Prostate gland (tissue), 2 donors: ENCODE data around the gene AGFG1.

Experiments used
- POLR2A ChIP-seq: fragments of 450-650 bp; IDR thresholded peaks from one replicate; pipeline ENCODE4 v1.6.1; 2016; ENCODE audit warnings: antibody characterized with exemption, mild to moderate bottlenecking
- TF ChIP-seq, protein P1 (sequence below), 4 experiments: fragments of 200-600 bp in 2 of 4; fragments of 450-650 bp in 2 of 4; sonication (generic) in 2 of 4; IDR thresholded peaks; 1 replicate in 3 of 4; 2 replicates in 1 of 4; pipeline ENCODE4 v1.5.1; 2016 to 2019; ENCODE audit warnings: antibody characterized with exemption in 4 of 4, mild to moderate bottlenecking in 2 of 4, moderate library complexity in 2 of 4

DNA sequence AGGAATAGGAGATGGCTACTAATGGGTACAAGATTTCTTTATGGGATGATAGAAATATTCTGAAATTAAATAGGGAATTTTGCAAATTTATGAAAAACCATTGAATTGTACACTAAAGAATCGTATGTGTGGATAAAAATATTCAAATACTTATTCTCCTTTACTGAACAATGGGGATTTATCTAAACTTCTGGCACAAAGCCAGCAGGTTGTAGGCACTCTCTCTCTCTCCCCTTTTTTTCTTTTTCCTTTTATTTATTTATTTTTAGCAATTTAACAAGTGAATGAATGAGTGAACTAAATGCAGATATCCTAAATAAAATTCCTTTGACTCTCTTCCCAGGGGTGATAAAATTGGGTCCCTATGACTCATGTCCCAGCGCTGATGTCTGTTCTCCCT lies 104.9 kb downstream of the AGFG1 start:
- TF ChIP-seq, protein P1, sequence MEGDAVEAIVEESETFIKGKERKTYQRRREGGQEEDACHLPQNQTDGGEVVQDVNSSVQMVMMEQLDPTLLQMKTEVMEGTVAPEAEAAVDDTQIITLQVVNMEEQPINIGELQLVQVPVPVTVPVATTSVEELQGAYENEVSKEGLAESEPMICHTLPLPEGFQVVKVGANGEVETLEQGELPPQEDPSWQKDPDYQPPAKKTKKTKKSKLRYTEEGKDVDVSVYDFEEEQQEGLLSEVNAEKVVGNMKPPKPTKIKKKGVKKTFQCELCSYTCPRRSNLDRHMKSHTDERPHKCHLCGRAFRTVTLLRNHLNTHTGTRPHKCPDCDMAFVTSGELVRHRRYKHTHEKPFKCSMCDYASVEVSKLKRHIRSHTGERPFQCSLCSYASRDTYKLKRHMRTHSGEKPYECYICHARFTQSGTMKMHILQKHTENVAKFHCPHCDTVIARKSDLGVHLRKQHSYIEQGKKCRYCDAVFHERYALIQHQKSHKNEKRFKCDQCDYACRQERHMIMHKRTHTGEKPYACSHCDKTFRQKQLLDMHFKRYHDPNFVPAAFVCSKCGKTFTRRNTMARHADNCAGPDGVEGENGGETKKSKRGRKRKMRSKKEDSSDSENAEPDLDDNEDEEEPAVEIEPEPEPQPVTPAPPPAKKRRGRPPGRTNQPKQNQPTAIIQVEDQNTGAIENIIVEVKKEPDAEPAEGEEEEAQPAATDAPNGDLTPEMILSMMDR (IDR thresholded peaks at IDR 0.05), result no peak
- TF ChIP-seq POLR2A, result no peak
